Keratinocyte (primary cell): ENCODE data around the gene MRPS27. TPM values are rescaled to one million over a fixed set of nuclear protein-coding genes. Genes with fewer than 3 reads are reported as not detected.

ENCODE experiments used
- DNase-seq: peaks from one replicate; pipeline ENCODE4 v3.0.0-alpha.2; 2011; ENCODE audit warnings: low read depth, missing footprints, low spot score
- FAIRE-seq: peaks from 2 replicates; lab custom pipeline; 2011; peaks lifted over from hg19 to GRCh38; lab: Jason Lieb, UNC
- H2AFZ ChIP-seq: 2 replicates; pipeline ENCODE4 v1.6.0; 2012; ENCODE audit warnings: low read length, control low read depth, inconsistent platforms; ENCODE audit not compliant: control insufficient read depth
- H3K27ac ChIP-seq: 2 replicates; pipeline ENCODE4 v1.5.1; 2011; ENCODE audit warnings: low read length; ENCODE audit not compliant: control insufficient read depth, insufficient read depth
- H3K27me3 ChIP-seq: 3 replicates; pipeline ENCODE4 v1.6.0; 2011; ENCODE audit warnings: low read length; ENCODE audit not compliant: control insufficient read depth, insufficient read depth; ENCODE audit errors: extremely low read depth
- H3K36me3 ChIP-seq, 2 experiments: 2 replicates in 1 of 2; 3 replicates in 1 of 2; pipeline ENCODE4 v1.5.1; 2011; ENCODE audit warnings: low read length in 2 of 2, mild to moderate bottlenecking in 1 of 2; ENCODE audit not compliant: control insufficient read depth in 2 of 2, insufficient read depth in 2 of 2; ENCODE audit errors: extremely low read depth in 1 of 2
- H3K4me1 ChIP-seq: 3 replicates; pipeline ENCODE4 v1.5.1; 2011; ENCODE audit warnings: low read length; ENCODE audit not compliant: control insufficient read depth, insufficient read depth; ENCODE audit errors: extremely low read depth
- H3K4me2 ChIP-seq: 3 replicates; pipeline ENCODE4 v1.6.0; 2011; ENCODE audit warnings: low read depth, low read length; ENCODE audit not compliant: control insufficient read depth, insufficient read depth; ENCODE audit errors: extremely low read depth
- H3K4me3 ChIP-seq, 3 experiments: fragments of 200-600 bp in 1 of 3; sonication (generic) in 1 of 3; 2 replicates in 2 of 3; 3 replicates in 1 of 3; pipeline ENCODE4 v1.5.1; 2011 to 2016; ENCODE audit warnings: low read length in 3 of 3, mild to moderate bottlenecking in 3 of 3, control low read depth in 2 of 3, inconsistent platforms in 1 of 3, low read depth in 1 of 3, mixed read lengths in 1 of 3, mixed run types in 1 of 3, moderate library complexity in 1 of 3; ENCODE audit not compliant: control insufficient read depth in 2 of 3, insufficient read depth in 2 of 3; ENCODE audit errors: extremely low read depth in 1 of 3
- H3K79me2 ChIP-seq: 2 replicates; pipeline ENCODE4 v1.6.0; 2012; ENCODE audit warnings: low read length; ENCODE audit not compliant: control insufficient read depth, insufficient read depth
- H3K9ac ChIP-seq: 3 replicates; pipeline ENCODE4 v1.6.0; 2011; ENCODE audit warnings: low read length; ENCODE audit not compliant: control insufficient read depth, insufficient read depth; ENCODE audit errors: extremely low read depth
- H3K9me1 ChIP-seq: 3 replicates; pipeline ENCODE4 v1.6.0; 2011; ENCODE audit warnings: low read length; ENCODE audit not compliant: control insufficient read depth, insufficient read depth; ENCODE audit errors: extremely low read depth
- H3K9me3 ChIP-seq: 2 replicates; pipeline ENCODE4 v1.5.1; 2012; ENCODE audit warnings: low read depth, low read length; ENCODE audit not compliant: control insufficient read depth
- H4K20me1 ChIP-seq: 3 replicates; pipeline ENCODE4 v1.6.0; 2011; ENCODE audit warnings: low read length; ENCODE audit not compliant: control insufficient read depth, insufficient read depth; ENCODE audit errors: extremely low read depth
- EZH2 ChIP-seq: IDR thresholded peaks from one replicate; pipeline ENCODE4 v1.6.1; 2012; ENCODE audit warnings: inconsistent platforms, mild to moderate bottlenecking, low read length, moderate library complexity
- dilution Hi-C: fragments of 300-500 bp; cut with MboI; formaldehyde crosslinking; loops from one replicate; pipeline ENCODE4 v1.7.0; 2020; ENCODE audit warnings: low sequenced_read_pairs; ENCODE audit not compliant: extremely low pct_ligation_motif_present
- polyA plus RNA-seq, 5 experiments: library from polyadenylated mRNA; depleted of rRNA in 3 of 5; stranded (reverse) in 3 of 5; stranded (forward) in 1 of 5; unstranded in 1 of 5; fragments of >200 nt; gene quantifications; 1 replicate in 1 of 5; 2 replicates in 3 of 5; 3 replicates in 1 of 5; pipeline versions ENCODE4 v1.2.1 to v1.2.3, GENCODE V29; 2011 to 2012; ENCODE audit warnings: missing spikeins in 2 of 5, low read depth in 1 of 5, low replicate concordance in 1 of 5
- TF ChIP-seq, protein P1 (sequence below), 3 experiments: IDR thresholded peaks in 1 of 3; conservative IDR thresholded peaks in 1 of 3; optimal IDR thresholded peaks in 1 of 3; 2 replicates in 2 of 3; 3 replicates in 1 of 3; pipeline versions ENCODE3 to v1.5.1; 2011; ENCODE audit warnings: low read length in 3 of 3, mild to moderate bottlenecking in 3 of 3, moderate library complexity in 2 of 3, control low read depth in 1 of 3, inconsistent platforms in 1 of 3; ENCODE audit not compliant: insufficient read depth in 2 of 3; ENCODE audit errors: extremely low read depth in 1 of 3

Gene MRPS27
- polyA plus RNA-seq, 1 donor (not counting 4 experiments of a cell fraction or from before 2014, with no cell fraction given), result 98.7 TPM

DNA sequence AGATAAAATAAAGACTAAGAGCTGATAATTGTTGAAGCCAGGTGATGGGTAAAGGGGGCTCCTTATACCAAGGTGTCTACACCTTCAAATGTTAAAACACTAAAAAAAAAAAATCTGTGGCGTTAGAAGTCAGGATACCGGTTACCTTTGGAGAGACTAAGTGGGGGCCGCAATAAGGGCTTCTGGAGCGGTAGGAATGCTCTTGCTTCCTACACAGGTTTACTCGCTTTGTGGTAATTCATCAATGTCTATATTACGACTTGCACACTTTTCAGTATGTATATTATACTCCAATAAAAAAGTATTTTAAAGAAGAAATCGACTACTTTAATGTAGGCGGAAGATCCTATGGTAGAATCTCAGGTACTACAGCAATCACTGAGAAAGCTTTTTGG, 12.5 kb downstream of the MRPS27 start:
- Histone ChIP-seq H4K20me1 (no peaks in the 10 kb centered on the region), H3K9me1 (no peaks in the 10 kb centered on the region), H2AFZ (peak overlapping the region; percentile 95), H3K4me2 (peak overlapping the region; percentile 93), H3K4me3 (peak overlapping the region; percentile 82 to 92 (median 87)), H3K27ac (peak overlapping the region; percentile 95), H3K36me3 (peaks cover under 1 to 20% of the 10 kb centered on the region in 2 experiments), H3K4me1 (peaks cover 12% of the 10 kb centered on the region), H3K9ac (peak overlapping the region; percentile 97), H3K27me3 (no peaks in the 10 kb centered on the region), H3K9me3 (no peaks in the 10 kb centered on the region), H3K79me2 (peaks cover 51% of the 10 kb centered on the region)
- no peak for TF ChIP-seq EZH2
- FAIRE-seq, result no peak
- no peak for DNase-seq
- dilution Hi-C loops, result no loop called here

DNA sequence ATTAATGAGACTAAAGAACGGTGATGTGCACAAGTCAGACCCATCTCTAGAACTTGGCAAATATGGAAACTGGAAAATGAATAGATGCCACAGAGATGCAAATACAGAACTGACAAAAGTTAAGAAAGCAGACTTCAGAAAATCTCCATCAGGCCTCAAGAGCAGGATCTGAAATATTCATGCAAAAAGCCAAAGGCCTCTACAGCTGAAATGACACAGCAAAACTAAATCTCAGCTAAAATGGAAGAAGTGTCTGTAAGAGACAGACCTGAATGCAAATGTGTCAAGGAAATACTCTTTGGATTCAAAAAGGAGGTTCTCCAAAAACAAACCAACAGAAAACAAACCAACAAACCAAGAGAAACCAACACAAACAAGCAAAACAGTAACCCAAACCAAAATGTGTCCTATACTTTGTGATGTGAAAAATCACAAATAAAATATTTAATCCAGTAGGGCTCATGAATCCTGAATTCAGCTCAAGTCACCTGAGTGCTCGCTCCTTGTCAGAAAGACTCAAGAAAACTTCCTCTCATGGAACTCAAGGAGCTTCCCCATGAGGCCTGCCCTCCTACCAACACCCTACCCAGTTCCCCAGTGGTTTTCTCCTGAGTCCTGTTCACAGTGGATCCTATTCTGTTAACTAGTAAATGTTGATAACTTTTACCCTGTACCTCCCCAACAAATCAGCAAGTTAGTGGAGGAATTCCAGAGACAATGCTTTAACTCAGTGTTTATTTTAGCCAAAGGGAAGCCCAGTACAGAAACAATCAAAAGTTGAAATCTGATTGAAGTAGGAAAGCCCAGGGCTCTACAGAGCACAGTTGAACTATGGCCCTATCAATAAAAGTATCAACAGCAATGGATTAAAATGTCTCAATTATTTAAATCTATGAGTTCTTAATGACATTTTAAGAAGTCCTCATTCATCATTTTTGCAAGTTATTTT, 14.6 kb downstream of the MRPS27 start:
- peaks cover 2 to 18% of the 10 kb centered on the region in 2 experiments for H3K36me3 ChIP-seq
- no peak for TF ChIP-seq EZH2
- TF ChIP-seq, protein P1, sequence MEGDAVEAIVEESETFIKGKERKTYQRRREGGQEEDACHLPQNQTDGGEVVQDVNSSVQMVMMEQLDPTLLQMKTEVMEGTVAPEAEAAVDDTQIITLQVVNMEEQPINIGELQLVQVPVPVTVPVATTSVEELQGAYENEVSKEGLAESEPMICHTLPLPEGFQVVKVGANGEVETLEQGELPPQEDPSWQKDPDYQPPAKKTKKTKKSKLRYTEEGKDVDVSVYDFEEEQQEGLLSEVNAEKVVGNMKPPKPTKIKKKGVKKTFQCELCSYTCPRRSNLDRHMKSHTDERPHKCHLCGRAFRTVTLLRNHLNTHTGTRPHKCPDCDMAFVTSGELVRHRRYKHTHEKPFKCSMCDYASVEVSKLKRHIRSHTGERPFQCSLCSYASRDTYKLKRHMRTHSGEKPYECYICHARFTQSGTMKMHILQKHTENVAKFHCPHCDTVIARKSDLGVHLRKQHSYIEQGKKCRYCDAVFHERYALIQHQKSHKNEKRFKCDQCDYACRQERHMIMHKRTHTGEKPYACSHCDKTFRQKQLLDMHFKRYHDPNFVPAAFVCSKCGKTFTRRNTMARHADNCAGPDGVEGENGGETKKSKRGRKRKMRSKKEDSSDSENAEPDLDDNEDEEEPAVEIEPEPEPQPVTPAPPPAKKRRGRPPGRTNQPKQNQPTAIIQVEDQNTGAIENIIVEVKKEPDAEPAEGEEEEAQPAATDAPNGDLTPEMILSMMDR (optimal IDR thresholded peaks at IDR 0.05 in 1 of 3, IDR thresholded peaks at IDR 0.05 in 1 of 3, conservative IDR thresholded peaks at IDR 0.05 in 1 of 3; ENCODE audit: extremely low read depth in 1 of 3, insufficient read depth in 2 of 3, low read length in 3 of 3), result no peak
- FAIRE-seq, result no peak
- dilution Hi-C loops, result no loop called here
- no peaks in the 10 kb centered on the region for H3K9me1 ChIP-seq
- no peak overlapping the region for H2AFZ ChIP-seq
- H3K27me3 ChIP-seq, result no peaks in the 10 kb centered on the region
- H3K27ac ChIP-seq, result no peak overlapping the region
- no peaks in the 10 kb centered on the region for H4K20me1 ChIP-seq
- H3K4me2 ChIP-seq, result no peak overlapping the region
- H3K9me3 ChIP-seq, result no peaks in the 10 kb centered on the region
- H3K9ac ChIP-seq, result no peak overlapping the region
- H3K79me2 ChIP-seq, result peaks cover 67% of the 10 kb centered on the region
- peaks cover 29% of the 10 kb centered on the region for H3K4me1 ChIP-seq
- no peak overlapping the region for H3K4me3 ChIP-seq
- DNase-seq, result no peak
